Type B pancreatic cell (in vitro differentiated cells): ENCODE measurements around the gene ERF. TPM values are rescaled to one million over a fixed set of nuclear protein-coding genes. Genes with fewer than 3 reads are reported as not detected.
A peak's percentile ranks its signal among the peaks of the same experiment; 100 is the strongest.

Experiments
- DNase-seq: peaks from one replicate; pipeline ENCODE4 v3.0.0; 2021; ENCODE audit warnings: mixed read lengths; ENCODE audit not compliant: unreplicated experiment; ENCODE audit errors: extremely low spot score
- H3K27ac Mint-ChIP-seq: 2 replicates; pipeline ENCODE4 v1.8.0; 2021; ENCODE audit warnings: mild to moderate bottlenecking, mixed read lengths
- H3K27me3 Mint-ChIP-seq: 2 replicates; pipeline ENCODE4 v1.8.0; 2021; ENCODE audit warnings: mixed read lengths
- H3K36me3 Mint-ChIP-seq: 2 replicates; pipeline ENCODE4 v1.8.0; 2021; ENCODE audit warnings: mixed read lengths
- H3K4me1 Mint-ChIP-seq: one replicate; pipeline ENCODE4 v1.8.0; 2021; ENCODE audit warnings: mixed read lengths; ENCODE audit not compliant: unreplicated experiment
- H3K4me3 Mint-ChIP-seq: 2 replicates; pipeline ENCODE4 v1.8.0; 2021; ENCODE audit warnings: mild to moderate bottlenecking, mixed read lengths
- H3K9me3 Mint-ChIP-seq: 2 replicates; pipeline ENCODE4 v1.8.0; 2021; ENCODE audit warnings: mixed read lengths
- CTCF ChIP-seq: fragments of 200-600 bp; sonication (generic); conservative IDR thresholded peaks from 2 replicates; pipeline ENCODE4 v1.5.0; 2021; ENCODE audit warnings: antibody characterized with exemption, mild to moderate bottlenecking
- total RNA-seq: library from RNA; stranded (reverse); gene quantifications from 2 replicates; pipeline ENCODE4 v1.2.1, GENCODE V29; 2021; ENCODE audit warnings: low replicate concordance

The ERF gene
- total RNA-seq, 1 donor from 2014 or later, result 78.9 TPM

GRCh38 chr19:42201489-42202289, 53.2 kb downstream of the ERF start:
- DNase-seq, result no peak
- H3K4me3 Mint-ChIP-seq, result no peak overlapping the region
- no peaks in the 10 kb centered on the region for H3K4me1 Mint-ChIP-seq
- H3K36me3 Mint-ChIP-seq, result peaks cover 29% of the 10 kb centered on the region
- H3K27ac Mint-ChIP-seq, result peak overlapping the region; percentile 10
- no peaks in the 10 kb centered on the region for H3K9me3 Mint-ChIP-seq
- no peak for TF ChIP-seq CTCF
- no peaks in the 10 kb centered on the region for H3K27me3 Mint-ChIP-seq

- Mint-ChIP-seq H3K36me3 (peaks cover 24% of the 10 kb centered on the region), H3K27ac (no peak overlapping the region), H3K9me3 (no peaks in the 10 kb centered on the region), H3K4me1 (no peaks in the 10 kb centered on the region), H3K27me3 (no peaks in the 10 kb centered on the region), H3K4me3 (no peak overlapping the region)
- no peak for DNase-seq
- TF ChIP-seq CTCF, result no peak
Measured at GRCh38 chr19:42200116-42200715, 54.7 kb downstream of the ERF start.

GRCh38 chr19:42199440-42200115, 55.4 kb downstream of the ERF start:
- no peaks in the 10 kb centered on the region for H3K27me3 Mint-ChIP-seq
- no peaks in the 10 kb centered on the region for H3K4me1 Mint-ChIP-seq
- no peak overlapping the region for H3K4me3 Mint-ChIP-seq
- H3K36me3 Mint-ChIP-seq, result peaks cover 24% of the 10 kb centered on the region
- TF ChIP-seq CTCF, result no peak
- DNase-seq, result no peak
- H3K27ac Mint-ChIP-seq, result no peak overlapping the region
- H3K9me3 Mint-ChIP-seq, result no peaks in the 10 kb centered on the region

GRCh38 chr19:42198676-42199439, 56.1 kb downstream of the ERF start:
- Mint-ChIP-seq H3K27ac (peak overlapping the region; percentile 48), H3K4me3 (no peak overlapping the region), H3K27me3 (peaks cover 4% of the 10 kb centered on the region), H3K9me3 (no peaks in the 10 kb centered on the region), H3K36me3 (peaks cover 24% of the 10 kb centered on the region), H3K4me1 (no peaks in the 10 kb centered on the region)
- no peak for TF ChIP-seq CTCF
- no peak for DNase-seq

Other genes with a start within 250 kb of the ERF start
- 1.8 and 5.8 TPM in 2 replicates for gene GRIK5, start 184.9 kb downstream of the ERF start, total RNA-seq
- gene ZNF574, start 179.0 kb downstream of the ERF start, total RNA-seq, result 20.1 and 20.5 TPM in 2 replicates
- gene POU2F2, start 122.7 kb downstream of the ERF start, total RNA-seq, result 0.57 and 1.7 TPM in 2 replicates
- 23.7 and 29.3 TPM in 2 replicates for gene DEDD2, start 37.5 kb downstream of the ERF start, total RNA-seq
- 18.2 and 19.3 TPM in 2 replicates for gene ZNF526, start 34.8 kb downstream of the ERF start, total RNA-seq
- gene GSK3A, start 12.5 kb downstream of the ERF start, total RNA-seq, result 43.5 and 49.1 TPM in 2 replicates
- 44.8 and 70.3 TPM in 2 replicates for gene CIC, start 14.1 kb upstream of the ERF start, total RNA-seq
- 2.2 and 2.4 TPM in 2 replicates for gene PRR19, start 47.0 kb upstream of the ERF start, total RNA-seq
- gene PAFAH1B3, start 47.5 kb upstream of the ERF start, total RNA-seq, result 50.3 and 97.4 TPM in 2 replicates
- 0.88 and 3.6 TPM in 2 replicates for gene TMEM145, start 58.2 kb upstream of the ERF start, total RNA-seq
- 30.7 and 49.5 TPM in 2 replicates for gene MEGF8, start 70.5 kb upstream of the ERF start, total RNA-seq
- 3.3 and 5.6 TPM in 2 replicates for gene CNFN, start 135.2 kb upstream of the ERF start, total RNA-seq
- gene LIPE, start 172.3 kb upstream of the ERF start, total RNA-seq, result 6.9 and 17.9 TPM in 2 replicates
- 1.0 and 3.2 TPM in 2 replicates for gene CXCL17, start 187.8 kb upstream of the ERF start, total RNA-seq